HG02981 (cell line): ENCODE measurements around the gene LRRC4C.

Experiments
- ATAC-seq: cut with Tn5 transposase; IDR thresholded peaks from one replicate; pipeline ENCODE4 v1.9.1; 2021; ENCODE audit warnings: mild to moderate bottlenecking, moderate library complexity; ENCODE audit not compliant: unreplicated experiment

Gene LRRC4C

DNA sequence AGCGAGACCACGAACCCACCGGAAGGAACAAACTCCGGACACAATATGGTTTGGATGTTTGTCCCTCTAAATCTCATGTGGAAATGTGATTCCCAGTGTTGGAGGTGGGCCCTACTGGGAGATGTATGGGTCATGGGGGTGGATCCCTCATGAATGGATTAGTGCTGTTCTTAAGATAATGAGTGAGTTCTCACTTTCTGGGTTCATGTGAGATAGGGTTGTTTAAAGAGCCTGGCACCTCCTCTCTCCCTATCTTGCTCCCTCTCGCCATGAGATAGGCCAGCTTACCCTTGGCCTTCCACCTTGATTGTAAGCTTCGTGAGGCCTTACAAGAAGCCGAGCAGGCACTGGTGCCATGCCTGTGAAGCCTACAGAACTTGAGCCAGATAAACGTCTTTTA lies 184.6 kb downstream of the LRRC4C start:
- no peak for ATAC-seq

DNA sequence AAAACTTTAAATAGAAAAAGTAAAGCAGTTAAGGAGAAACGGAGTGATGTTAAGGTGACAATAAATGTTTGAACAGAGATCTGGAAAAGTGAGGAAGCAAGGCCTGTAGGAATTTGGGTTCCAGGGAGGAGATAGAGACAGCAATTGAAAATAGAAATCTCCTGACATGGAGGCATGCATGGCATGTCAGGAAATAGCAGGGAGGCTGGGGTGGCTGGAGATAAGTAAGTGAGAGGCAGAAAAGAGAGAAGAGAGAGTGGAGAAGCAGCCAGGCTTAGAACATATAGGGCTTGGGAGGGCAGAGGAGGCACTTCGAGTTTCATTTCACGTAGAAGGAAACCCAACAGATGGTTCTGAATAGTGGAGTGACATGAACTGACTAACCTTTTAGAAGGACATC lies 185.5 kb downstream of the LRRC4C start:
- no peak for ATAC-seq

DNA sequence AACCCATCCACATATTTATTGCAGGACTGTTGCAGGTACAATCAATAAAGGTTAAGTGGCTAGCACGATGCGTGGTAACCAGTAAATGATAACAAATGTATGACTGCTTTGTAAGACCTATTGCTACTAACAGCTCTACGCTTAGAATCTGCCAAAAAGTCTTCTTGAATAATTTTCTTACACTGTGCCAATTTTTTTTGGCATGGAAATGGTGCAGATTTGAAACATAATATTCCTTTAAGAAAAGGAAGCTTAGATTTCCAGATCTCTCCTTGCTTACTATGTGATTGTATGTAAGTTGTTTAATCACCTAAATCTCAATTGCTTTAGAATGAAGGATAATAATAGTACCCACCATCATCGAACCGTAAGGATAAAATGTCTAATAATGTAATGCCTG lies 192.0 kb downstream of the LRRC4C start:
- no peak for ATAC-seq

DNA sequence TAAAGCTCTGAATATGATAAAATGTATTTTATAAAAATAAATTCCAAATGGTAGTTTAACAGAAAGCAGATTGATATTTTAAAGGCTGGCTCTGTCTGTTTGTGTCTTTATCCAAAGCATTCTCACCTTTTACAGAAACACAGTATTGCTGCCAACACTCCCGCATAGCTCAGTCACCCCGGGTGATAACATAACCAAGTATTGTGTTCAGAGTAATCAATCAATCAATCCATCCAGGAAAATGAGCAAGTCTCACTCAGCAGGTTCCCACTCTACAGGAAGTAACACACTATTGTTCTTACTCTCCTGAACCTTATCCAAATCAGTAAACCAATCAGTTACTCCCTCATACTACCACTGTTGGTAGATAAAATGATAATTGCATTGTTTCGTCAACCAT lies 203.4 kb downstream of the LRRC4C start:
- ATAC-seq: no peak

DNA sequence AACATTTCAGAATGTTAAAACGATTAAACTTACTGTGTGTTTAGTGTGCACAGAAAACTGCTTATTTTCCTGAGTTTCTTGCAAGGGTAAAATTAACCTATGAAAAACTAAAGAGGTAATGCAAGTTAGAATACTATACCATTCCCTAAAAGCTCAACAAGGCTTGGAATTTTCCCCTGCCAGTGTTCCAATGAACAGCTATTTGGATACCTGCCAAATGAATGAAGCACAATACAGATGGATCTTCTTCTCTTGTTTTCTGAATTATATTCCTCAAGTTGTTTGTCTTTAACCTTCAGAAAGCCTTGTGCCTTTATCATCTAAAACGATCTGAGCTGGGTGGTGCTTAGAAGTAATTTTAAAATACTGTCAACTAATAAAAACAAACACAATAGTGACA lies 204.5 kb downstream of the LRRC4C start:
- no peak for ATAC-seq

DNA sequence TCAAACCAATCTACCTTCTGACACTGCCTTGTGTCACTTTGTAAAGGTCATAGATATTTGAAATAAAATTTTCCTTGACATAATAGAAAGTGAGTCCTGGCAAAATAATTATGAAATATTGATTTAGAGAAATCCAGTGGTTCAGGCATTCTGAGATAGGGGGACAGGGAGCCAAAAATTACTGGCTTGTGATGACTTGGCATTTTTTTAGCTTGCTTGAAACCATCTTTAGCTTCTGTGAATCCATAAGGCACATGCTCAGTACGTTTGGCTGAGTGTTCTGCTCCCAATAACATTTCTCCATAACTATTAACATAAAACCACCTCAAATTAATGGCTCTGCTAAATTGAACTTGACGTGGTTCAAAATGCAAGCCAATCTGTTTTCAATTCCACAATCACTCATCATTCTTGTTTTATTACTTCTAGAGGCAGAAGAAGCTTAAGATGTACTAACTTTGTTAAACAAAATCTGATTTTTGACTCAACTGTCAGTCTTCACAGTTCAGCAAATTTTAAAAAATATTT lies 209.0 kb downstream of the LRRC4C start:
- no peak for ATAC-seq

DNA sequence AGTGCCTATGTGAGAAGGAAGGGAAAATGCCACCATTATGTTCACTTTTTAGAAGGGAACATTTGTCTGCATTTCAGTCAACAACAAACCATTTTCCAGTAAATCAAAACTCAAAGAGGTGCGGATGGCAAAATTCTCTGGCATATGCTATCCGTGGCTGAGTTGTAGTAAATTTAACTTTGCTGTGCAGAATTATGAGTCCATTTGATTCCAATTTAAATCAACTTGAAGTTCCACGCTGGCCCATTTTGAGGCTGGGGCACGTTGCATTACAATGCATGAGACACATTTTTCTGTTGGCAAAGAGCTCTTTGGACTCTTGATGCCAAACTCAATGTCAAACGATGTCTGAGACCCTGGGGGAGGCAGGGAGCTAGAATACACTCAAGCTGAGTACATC lies 211.8 kb downstream of the LRRC4C start:
- ATAC-seq: no peak

DNA sequence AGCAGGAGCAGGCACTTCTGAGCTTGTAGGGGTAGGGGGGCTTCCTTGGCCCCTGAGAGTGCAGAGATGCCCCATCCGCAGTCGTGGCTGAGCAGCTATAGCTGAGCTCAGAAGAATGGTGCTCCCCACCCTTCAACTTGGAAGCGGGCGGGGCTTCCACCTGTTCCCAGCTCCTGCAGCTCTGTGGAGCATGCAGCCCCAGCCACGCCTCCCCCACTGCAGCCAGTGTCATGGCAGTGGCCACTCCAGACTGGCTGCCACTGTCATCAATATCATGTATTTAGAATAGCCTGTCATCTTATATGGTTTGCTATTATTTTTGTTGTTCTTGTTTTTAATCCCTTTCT lies 213.1 kb downstream of the LRRC4C start:
- no peak for ATAC-seq

DNA sequence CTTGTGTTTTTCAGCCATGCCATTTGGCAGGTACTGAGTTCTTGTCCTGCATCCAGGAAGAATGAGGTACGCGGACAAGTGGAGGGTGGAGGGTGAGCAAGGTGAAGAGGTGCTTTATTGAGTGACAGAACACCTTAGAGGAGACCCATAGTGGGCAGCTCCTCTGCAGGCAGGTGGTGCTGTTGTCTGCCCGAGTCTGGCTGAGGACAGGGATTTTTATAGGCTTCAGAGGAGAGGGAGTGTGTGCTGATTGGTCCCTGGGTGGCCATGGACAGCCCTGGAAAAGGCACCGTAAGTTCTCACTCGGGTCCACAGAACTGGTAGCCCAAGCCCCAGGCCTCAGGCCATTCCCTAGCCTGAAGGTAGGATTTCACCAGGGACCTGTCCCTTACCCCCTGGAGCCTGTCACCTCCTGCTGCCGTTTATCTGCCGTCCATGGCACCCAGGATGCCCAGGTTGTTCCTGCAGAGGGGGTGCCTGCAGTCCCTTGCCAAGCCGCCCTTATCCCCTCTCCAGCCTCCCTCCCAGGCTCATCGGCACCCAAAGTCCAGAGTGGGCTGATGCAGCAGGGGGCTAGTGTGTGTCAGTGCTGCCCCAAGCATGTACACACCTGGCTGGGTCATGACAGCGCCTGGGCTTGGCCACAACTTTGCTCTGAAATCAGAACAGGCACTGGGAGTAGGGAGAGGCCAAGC lies 213.6 kb downstream of the LRRC4C start:
- no peak for ATAC-seq

DNA sequence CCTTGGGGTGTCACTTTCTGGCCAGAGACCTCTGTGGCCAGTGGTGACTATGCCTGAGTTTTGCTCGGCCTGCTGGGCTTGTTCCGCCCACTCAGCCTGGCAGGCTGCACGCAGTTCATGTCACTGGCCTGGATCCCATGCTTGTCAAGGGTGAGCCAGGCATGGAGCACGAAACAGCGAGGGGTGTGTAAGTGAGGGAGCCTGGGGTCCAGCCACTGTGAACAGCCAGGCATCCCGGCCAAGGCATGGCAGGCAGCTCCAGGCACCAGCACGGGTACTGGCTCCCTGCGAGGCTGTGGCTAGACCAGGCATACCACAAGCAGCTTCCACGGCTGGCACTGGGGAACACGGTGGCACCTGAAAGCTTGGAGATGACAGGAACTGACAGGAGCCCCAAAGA lies 214.3 kb downstream of the LRRC4C start:
- ATAC-seq: no peak

DNA sequence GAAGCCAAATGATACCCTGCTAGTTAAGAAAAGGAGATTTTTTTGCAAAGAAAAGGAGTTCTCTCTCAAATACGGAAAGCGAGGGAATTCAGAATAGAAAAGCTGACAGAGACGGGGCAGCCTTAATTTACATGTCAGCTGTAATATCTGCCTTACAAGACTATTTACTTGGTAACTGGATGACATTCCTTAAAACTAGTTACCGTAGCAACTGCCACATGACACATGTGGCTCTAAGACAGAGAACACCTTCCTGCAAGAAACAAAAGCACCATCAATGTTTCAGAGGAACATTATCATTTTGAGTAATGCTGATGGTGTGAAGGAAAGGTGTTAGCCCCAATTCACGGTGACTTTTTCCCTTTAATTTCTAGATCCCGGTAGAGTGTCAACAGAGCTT lies 222.1 kb downstream of the LRRC4C start:
- no peak for ATAC-seq

DNA sequence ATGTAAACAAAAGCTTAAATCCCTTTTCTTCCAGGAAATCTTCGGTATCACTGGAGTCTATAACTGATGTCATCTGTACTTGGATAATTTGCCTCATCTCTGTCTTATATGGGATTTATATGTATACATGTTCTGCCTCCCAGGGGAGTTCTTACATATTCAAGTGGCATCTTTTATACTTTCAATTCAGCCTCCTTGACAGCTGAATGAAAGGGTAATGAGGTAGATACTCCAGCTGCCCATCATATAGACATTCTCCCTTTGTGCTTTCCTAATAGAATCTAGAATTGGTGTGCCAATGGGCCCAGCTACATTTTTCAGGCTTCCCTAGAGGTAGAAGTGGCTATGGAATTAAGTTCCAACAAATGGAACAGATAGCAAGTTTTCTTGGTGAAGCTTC lies 223.8 kb downstream of the LRRC4C start:
- ATAC-seq: no peak

DNA sequence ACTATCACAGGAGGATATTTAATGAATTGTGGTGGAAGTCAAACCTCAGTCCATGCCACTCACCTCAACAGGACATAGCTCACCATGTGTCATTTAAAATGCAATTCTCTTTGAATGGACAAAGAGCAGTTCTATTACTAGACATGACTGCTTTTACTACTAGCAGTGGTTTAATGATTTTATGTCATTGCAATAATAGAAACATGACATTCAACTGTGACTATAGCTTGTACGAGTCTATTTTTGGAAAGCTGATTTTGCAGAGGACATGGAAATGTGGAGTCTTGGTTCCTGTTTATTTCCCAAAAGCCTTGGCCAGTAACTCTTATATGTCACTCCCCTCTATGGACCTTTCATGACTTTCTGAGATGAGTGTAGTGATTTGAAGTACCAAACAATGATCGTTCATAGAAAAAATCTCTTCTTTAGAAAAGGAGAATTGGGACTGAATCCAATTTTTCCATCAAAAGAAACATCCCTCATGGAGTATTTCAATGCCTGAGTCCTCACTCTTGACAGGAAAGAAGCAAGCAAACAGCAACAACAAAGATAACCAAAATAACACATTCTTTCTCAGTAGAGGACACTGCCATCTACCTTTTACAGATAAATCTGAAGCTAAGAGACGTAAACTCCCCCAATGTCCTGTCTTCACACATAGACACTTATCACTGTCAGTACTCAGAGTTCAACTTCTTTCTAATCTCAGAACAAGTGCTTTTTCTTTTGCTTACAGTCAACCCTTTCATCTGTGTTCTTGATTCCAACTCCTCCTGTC lies 233.4 kb downstream of the LRRC4C start:
- no peak for ATAC-seq

DNA sequence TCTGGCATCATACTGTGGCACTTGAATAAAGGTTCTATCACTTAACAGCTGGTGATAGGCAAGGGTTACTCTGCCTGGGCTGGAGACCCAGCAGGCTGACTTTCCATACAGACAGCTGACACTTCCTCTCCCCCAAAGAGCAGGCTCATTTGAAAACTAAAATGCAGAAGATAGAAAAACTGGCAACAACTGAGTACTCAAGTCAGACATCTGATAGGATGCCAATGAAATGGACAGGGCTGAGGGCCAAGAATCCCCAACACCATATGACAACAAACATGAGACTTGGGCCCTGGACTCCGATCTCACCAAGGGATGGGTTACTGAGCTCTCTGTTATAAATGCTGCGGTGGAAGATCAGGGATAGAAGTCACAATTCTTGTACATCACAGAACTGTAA lies 237.2 kb downstream of the LRRC4C start:
- no peak for ATAC-seq

DNA sequence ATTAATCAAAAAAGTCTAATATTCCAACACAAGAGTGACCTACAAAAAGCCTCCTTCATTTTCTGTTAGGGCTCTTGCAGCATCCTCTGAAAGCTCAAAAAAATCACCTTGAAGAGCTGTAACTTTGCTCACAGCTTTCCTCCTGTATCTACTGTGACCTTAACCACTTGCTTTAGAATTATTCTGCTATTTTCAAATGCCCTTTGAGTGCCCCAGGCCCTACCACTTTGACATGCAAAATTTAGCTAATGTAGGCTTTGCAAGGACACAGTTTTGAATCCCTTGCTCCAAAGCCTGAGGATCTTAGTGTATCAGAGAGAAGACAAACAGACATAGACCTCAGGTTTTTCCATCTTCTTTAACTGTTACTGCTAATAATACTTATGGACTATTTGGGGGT lies 253.1 kb downstream of the LRRC4C start:
- ATAC-seq: no peak

DNA sequence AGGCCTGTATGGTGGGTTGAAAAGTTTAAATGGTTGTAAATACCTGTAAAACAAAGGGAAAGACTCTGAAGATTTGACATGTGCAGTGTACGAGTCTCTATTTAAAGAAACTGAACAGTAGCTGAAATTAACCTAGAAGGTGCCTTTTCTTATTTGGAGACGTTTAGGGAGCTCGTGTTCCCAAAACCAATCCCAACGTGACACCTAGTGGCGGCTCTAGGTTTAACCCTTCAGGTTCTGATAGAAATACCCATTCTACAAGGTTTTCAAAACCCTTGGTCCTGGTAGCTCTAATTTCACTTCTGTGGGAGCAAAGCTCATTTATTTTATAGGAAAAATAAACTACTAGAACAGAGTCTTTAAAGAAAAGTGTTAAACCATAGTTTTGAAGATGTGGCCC lies 258.3 kb downstream of the LRRC4C start:
- ATAC-seq: no peak

DNA sequence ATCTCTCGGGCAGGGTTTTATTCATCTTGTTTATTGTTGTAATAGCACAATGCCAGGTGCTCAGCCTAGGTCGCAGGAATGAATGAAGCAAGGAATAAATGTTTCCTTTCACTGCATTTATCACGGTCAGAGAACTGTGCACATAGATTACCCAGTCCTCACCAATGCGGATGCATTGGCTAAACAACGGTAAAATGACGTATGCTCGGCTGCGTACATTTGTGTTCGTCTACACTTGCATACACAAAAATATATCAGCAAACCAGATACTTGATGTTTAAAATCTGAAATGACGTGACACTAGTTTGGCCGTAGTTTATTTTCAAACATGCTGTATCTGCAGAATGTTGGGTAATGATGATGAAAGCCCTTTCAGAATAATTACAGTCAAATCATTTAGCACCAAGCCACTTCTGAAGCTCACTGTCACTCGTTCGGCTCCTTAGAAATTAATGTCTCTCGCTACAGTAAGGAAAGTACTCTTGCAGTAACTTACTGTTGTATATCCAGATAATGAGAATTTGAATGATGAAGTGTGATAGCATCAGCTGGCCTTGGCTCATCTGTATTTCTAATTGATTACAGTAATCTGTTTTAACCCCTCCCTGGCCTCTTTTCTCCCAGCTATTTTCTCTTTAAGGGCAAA lies 268.9 kb downstream of the LRRC4C start:
- no peak for ATAC-seq

DNA sequence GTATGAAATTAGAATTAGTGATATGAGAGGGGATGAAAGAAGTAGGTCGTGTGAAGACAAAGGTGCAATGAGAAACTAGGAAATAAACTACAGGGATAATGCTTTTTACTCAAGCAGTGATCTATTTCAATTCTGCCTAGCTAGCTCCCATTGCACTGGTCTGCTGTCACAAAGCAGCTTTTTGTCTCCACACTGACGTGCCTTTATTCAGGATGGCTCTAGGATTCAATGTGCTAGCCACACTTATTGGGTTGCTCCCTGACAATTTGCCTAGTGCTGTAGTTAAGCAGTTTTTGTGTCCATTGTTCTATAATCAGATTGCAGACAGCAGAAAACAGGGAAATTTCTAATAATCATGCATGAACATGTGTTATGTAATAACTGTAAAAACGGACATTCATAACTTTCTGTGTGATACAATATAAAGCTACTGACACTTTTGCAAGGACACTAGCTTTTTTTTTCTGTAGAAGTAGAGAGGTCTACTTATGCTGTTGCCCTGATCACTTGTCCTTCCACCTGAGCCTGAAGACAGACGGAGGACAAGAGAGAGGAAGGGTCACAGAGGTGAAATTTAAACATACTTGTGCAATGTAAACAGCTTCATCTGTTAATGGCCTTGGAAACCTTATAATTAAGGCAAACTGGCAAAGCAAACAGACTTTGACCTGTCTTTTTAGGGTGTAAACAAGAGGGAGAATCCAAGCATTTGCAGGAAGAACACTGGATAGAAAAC lies 269.6 kb downstream of the LRRC4C start:
- ATAC-seq: no peak

DNA sequence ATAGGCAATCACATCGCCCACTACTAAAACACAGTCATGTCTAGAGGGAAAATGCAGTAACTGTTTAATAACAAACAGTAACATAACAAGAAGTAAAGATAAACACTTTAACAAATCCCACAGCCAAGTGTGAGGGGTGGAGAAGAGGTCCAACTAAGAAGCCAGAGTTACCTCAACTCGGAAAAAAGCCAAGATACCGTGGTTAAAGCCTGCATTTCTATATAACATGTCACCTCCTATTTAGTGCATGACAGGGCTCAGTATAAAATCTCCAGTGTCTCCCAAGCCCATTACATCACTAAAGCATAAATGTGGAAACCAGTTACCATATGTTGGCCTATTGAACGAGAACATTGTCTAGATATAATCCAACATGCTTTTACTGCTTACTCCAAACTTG lies 281.7 kb downstream of the LRRC4C start:
- ATAC-seq: no peak

DNA sequence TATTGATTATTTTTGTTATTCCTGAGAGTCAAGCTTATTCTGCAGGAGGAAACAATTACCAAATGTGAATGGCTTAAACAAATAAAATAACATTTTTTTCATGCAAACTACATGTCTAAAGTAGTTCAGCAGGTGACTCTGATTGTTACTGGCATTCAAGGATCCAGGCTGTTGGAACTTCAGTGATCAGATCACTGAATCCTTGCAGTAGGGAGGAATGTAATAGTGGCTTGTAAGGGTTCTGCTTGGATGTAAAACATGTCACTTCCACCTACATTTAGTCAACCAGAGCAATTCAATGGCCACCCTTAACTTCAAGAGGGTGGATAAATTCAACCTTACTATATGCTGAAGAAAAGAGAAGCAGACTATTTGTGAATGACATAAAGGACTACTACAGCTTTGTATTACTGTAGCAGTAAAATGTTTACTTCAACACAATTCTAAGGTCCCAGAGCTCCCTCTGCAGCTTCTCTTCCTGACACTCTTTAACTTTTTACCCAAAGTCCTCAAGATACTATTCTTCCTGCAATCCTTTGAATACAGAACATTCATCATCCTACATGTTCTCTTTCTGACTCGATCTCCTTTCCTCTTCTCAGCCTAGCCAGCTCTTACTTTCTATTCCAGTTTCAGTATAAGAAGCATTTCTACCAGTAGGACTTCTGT lies 284.0 kb downstream of the LRRC4C start:
- ATAC-seq: no peak

DNA sequence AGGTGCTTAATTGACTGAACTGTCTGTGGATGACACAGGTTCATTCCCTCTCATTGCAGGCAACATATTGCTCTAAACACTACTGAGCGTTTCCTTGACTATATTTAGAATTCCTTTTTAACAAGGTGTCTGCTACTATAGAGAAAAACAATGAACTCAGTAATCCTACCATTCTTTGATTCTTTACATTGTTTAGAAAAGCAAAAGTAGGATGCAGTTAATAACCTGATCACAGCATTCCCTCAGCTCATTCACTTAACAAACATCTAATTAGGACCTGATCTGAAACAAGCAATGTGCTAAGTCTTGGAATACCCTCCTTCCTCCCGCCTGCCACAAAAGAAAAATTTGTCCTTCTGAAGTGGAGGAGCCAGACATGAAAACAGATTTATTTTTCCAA lies 313.1 kb downstream of the LRRC4C start:
- ATAC-seq: no peak
